OCI-LY3 (cell line): ENCODE data around the gene GALNT18.

Experiments used
- H2AFZ ChIP-seq: fragments of 200-600, 300-600 bp; shearing (Covaris generic); 2 replicates; pipeline ENCODE4 v1.6.0; 2014; ENCODE audit warnings: antibody characterized with exemption, low read depth, low read length
- H3K27ac ChIP-seq: fragments of 200-600, 300-600 bp; sonication (generic); 2 replicates; pipeline ENCODE4 v1.5.1; 2014; ENCODE audit warnings: mild to moderate bottlenecking, low read length, moderate library complexity, mixed read lengths
- H3K27me3 ChIP-seq: fragments of 200-600, 300-600 bp; sonication (generic); 2 replicates; pipeline ENCODE4 v1.6.1; 2014; ENCODE audit warnings: low read depth, low read length, mixed read lengths
- H3K36me3 ChIP-seq: fragments of 200-600, 300-600 bp; sonication (generic); replicated peaks from 2 replicates; pipeline ENCODE3; 2014; ENCODE audit warnings: low read depth, low read length, mixed read lengths
- H3K4me1 ChIP-seq: fragments of 300-600, 200-600 bp; sonication (generic); 2 replicates; pipeline ENCODE4 v1.6.1; 2014; ENCODE audit warnings: low read length, mixed read lengths
- H3K4me2 ChIP-seq: fragments of 200-600, 300-600 bp; sonication (generic); 2 replicates; pipeline ENCODE4 v1.6.1; 2014; ENCODE audit warnings: low read length, mixed read lengths
- H3K4me3 ChIP-seq: fragments of 300-600, 200-600 bp; sonication (generic); 2 replicates; pipeline ENCODE4 v1.5.1; 2014; ENCODE audit warnings: antibody characterized with exemption, mild to moderate bottlenecking, low read length, moderate library complexity
- H3K79me2 ChIP-seq: fragments of 300-600, 200-600 bp; shearing (Covaris generic); 2 replicates; pipeline ENCODE4 v1.6.1; 2014; ENCODE audit warnings: mild to moderate bottlenecking, low read length, mixed read lengths
- H3K9ac ChIP-seq: fragments of 300-600, 200-600 bp; shearing (Covaris generic); 2 replicates; pipeline ENCODE4 v1.6.0; 2014; ENCODE audit warnings: mild to moderate bottlenecking, low read length, moderate library complexity
- H3K9me3 ChIP-seq: fragments of 200-600, 300-600 bp; shearing (Covaris generic); 2 replicates; pipeline ENCODE4 v1.6.1; 2014; ENCODE audit warnings: low read length, mixed read lengths; ENCODE audit not compliant: insufficient read depth
- H4K20me1 ChIP-seq: fragments of 200-600, 300-600 bp; sonication (generic); 2 replicates; pipeline ENCODE4 v1.6.1; 2016; ENCODE audit warnings: low read length, mixed read lengths; ENCODE audit not compliant: insufficient read depth
- CTCF ChIP-seq: fragments of 200-600, 300-600 bp; sonication (generic); IDR thresholded peaks from 2 replicates; pipeline ENCODE4 v1.5.1; 2014; ENCODE audit warnings: antibody characterized with exemption, low read length, low read depth
- EZH2phosphoT487 ChIP-seq: fragments of 200-600 bp; shearing (Covaris generic); IDR thresholded peaks from 2 replicates; pipeline ENCODE4 v1.6.1; 2018; ENCODE audit warnings: antibody characterized with exemption, mixed run types, low read depth

The GALNT18 gene

GRCh38 chr11:11261629-11262028 is 360.2 kb downstream of the GALNT18 start:
- Histone ChIP-seq H3K36me3 (no peaks in the 10 kb centered on the region), H3K79me2 (no peaks in the 10 kb centered on the region), H2AFZ (no peak overlapping the region), H3K9me3 (no peaks in the 10 kb centered on the region), H3K27ac (no peak overlapping the region), H3K9ac (no peak overlapping the region), H3K27me3 (peaks cover 4% of the 10 kb centered on the region), H4K20me1 (no peaks in the 10 kb centered on the region), H3K4me3 (no peak overlapping the region), H3K4me1 (peaks cover 6% of the 10 kb centered on the region; the same call in 1 of the 2 replicates), H3K4me2 (no peak overlapping the region)
- TF ChIP-seq CTCF: no peak
- no peak for TF ChIP-seq EZH2phosphoT487

GRCh38 chr11:11260903-11261302 is 360.9 kb downstream of the GALNT18 start:
- Histone ChIP-seq H3K4me3 (no peak overlapping the region), H3K9ac (no peak overlapping the region), H3K27ac (no peak overlapping the region), H4K20me1 (no peaks in the 10 kb centered on the region), H3K36me3 (no peaks in the 10 kb centered on the region), H3K27me3 (peaks cover 4% of the 10 kb centered on the region), H3K9me3 (no peaks in the 10 kb centered on the region), H3K79me2 (no peaks in the 10 kb centered on the region), H3K4me1 (peaks cover 6% of the 10 kb centered on the region; the same call in 1 of the 2 replicates), H3K4me2 (no peak overlapping the region), H2AFZ (no peak overlapping the region)
- TF ChIP-seq CTCF (no peak), EZH2phosphoT487 (no peak)

- H3K9me3 ChIP-seq: no peaks in the 10 kb centered on the region
- peaks cover 6% of the 10 kb centered on the region for H3K27me3 ChIP-seq
- H3K9ac ChIP-seq: no peak overlapping the region
- H2AFZ ChIP-seq: no peak overlapping the region
- no peak overlapping the region for H3K27ac ChIP-seq
- H3K36me3 ChIP-seq: no peaks in the 10 kb centered on the region
- TF ChIP-seq EZH2phosphoT487 (no peak), CTCF (no peak)
- H3K4me1 ChIP-seq: peaks cover 10% of the 10 kb centered on the region
- no peaks in the 10 kb centered on the region for H3K79me2 ChIP-seq
- no peak overlapping the region for H3K4me2 ChIP-seq
- no peak overlapping the region for H3K4me3 ChIP-seq
- H4K20me1 ChIP-seq: no peaks in the 10 kb centered on the region
These were observed 367.8 kb downstream of the GALNT18 start for GRCh38 chr11:11253995-11254394.

DNA sequence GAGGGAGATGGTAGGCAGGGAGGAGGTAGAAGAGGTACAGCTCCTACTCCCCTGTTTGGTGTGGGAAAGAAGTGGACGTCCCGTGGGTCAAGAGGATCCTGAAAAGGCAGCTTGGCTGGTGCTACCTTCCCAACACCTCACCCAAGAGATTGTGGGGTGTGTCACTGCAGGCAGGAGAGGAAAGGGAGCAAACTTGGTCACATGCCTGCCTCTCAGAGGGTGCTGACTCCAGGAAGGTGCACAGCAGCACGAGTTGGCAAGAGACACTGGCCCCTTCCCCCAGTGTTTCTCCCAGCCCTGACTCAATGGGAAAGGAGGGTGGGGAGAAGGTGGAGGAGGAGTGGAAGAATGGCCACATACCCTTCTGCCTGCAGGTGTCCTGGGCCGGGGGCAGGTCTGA is 368.3 kb downstream of the GALNT18 start:
- Histone ChIP-seq H3K4me1 (peaks cover 10% of the 10 kb centered on the region), H3K4me3 (no peak overlapping the region), H3K27ac (no peak overlapping the region), H4K20me1 (no peaks in the 10 kb centered on the region), H2AFZ (no peak overlapping the region), H3K9ac (no peak overlapping the region), H3K9me3 (no peaks in the 10 kb centered on the region), H3K79me2 (no peaks in the 10 kb centered on the region), H3K27me3 (peaks cover 5% of the 10 kb centered on the region), H3K36me3 (no peaks in the 10 kb centered on the region), H3K4me2 (no peak overlapping the region)
- no peak for TF ChIP-seq CTCF
